A673 (cell line): ENCODE data around the gene SYTL3. TPM values are rescaled to one million over a fixed set of nuclear protein-coding genes. Genes with fewer than 3 reads are reported as not detected.

Experiments used
- BruUV-seq: library from RNA; stranded (reverse); fragments of 400-500 nt; replicated peaks from 2 replicates; lab custom pipeline; 2021; lab: Mats Ljungman, UMichigan
- CTCF ChIA-PET: fragments of 300-600 bp; sonication (Branson Sonifier 250); formaldehyde crosslinking; loops from one replicate; lab custom pipeline; 2022; ENCODE audit warnings: antibody characterized with exemption; lab: Charles Lee
- POLR2A ChIA-PET: fragments of 300-600 bp; sonication (Branson Sonifier 250); formaldehyde crosslinking; loops from one replicate; lab custom pipeline; 2022; ENCODE audit warnings: antibody characterized with exemption; ENCODE audit not compliant: low non-redundant PET; lab: Charles Lee
- DNase-seq: peaks from one replicate; pipeline ENCODE4 v3.0.0-alpha.2; 2015; ENCODE audit warnings: low spot score
- H3K27ac ChIP-seq: fragments of 200-600 bp; sonication (generic); 2 replicates; pipeline ENCODE4 v1.5.1; 2016; ENCODE audit warnings: mixed run types, low read depth, mild to moderate bottlenecking, mixed read lengths, antibody characterized with exemption, low read length; ENCODE audit not compliant: poor library complexity, severe bottlenecking
- H3K27me3 ChIP-seq: fragments of 200-600 bp; sonication (generic); replicated peaks from 2 replicates; pipeline ENCODE4 v1.6.1; 2017; ENCODE audit warnings: mixed run types, low read depth, mild to moderate bottlenecking, mixed read lengths, antibody characterized with exemption, low read length; ENCODE audit not compliant: insufficient read depth, poor library complexity
- H3K36me3 ChIP-seq: fragments of 200-600 bp; sonication (generic); 2 replicates; pipeline ENCODE4 v1.6.1; 2016; ENCODE audit warnings: mixed run types, mild to moderate bottlenecking, mixed read lengths, antibody characterized with exemption, low read length; ENCODE audit not compliant: insufficient read depth, poor library complexity, severe bottlenecking
- H3K4me1 ChIP-seq: fragments of 200-600 bp; sonication (generic); 2 replicates; pipeline ENCODE4 v1.6.1; 2017; ENCODE audit warnings: mixed run types, mild to moderate bottlenecking, mixed read lengths, antibody characterized with exemption, low read length; ENCODE audit not compliant: insufficient read depth, poor library complexity, severe bottlenecking
- H3K4me3 ChIP-seq: fragments of 200-600 bp; sonication (generic); 2 replicates; pipeline ENCODE4 v1.5.1; 2016; ENCODE audit warnings: low read depth, mixed run types, mild to moderate bottlenecking, mixed read lengths, low read length; ENCODE audit not compliant: poor library complexity, severe bottlenecking
- H3K9me3 ChIP-seq: fragments of 200-600 bp; sonication (generic); 2 replicates; pipeline ENCODE4 v1.6.1; 2016; ENCODE audit warnings: mixed run types, low read depth, mild to moderate bottlenecking, mixed read lengths, antibody characterized with exemption, low read length; ENCODE audit not compliant: poor library complexity, severe bottlenecking
- EZH2 ChIP-seq: fragments of 200-600 bp; sonication (generic); IDR thresholded peaks from 2 replicates; pipeline ENCODE4 v1.6.1; 2017; ENCODE audit warnings: borderline replicate concordance, low read depth, mild to moderate bottlenecking, mixed read lengths, antibody characterized with exemption, low read length; ENCODE audit not compliant: poor library complexity, severe bottlenecking
- intact Hi-C: fragments of 100-400 bp; cut with micrococcal nuclease; formaldehyde crosslinking; loops from one replicate; pipeline ENCODE4 v1.10.0; 2022; ENCODE audit not compliant: unreplicated experiment
- microRNA-seq: library from miRNA; unstranded; fragments of <30 nt; microRNA quantifications from one replicate; pipeline ENCODE4 v1.2.0, GENCODE V29; 2021
- total RNA-seq: library from RNA; stranded (reverse); gene quantifications from 2 replicates; pipeline ENCODE4 v1.2.3, GENCODE V29; 2021
- TF ChIP-seq, protein P1 (sequence below): fragments of 300-800, 200-600 bp; sonication (generic); conservative IDR thresholded peaks from 2 replicates; pipeline ENCODE4 v1.5.1; 2017; ENCODE audit warnings: low read depth, mild to moderate bottlenecking, antibody characterized with exemption, low read length, moderate library complexity, mixed read lengths

SYTL3 gene
- total RNA-seq, 1 experiment from 2014 or later, result 0.82 TPM

DNA sequence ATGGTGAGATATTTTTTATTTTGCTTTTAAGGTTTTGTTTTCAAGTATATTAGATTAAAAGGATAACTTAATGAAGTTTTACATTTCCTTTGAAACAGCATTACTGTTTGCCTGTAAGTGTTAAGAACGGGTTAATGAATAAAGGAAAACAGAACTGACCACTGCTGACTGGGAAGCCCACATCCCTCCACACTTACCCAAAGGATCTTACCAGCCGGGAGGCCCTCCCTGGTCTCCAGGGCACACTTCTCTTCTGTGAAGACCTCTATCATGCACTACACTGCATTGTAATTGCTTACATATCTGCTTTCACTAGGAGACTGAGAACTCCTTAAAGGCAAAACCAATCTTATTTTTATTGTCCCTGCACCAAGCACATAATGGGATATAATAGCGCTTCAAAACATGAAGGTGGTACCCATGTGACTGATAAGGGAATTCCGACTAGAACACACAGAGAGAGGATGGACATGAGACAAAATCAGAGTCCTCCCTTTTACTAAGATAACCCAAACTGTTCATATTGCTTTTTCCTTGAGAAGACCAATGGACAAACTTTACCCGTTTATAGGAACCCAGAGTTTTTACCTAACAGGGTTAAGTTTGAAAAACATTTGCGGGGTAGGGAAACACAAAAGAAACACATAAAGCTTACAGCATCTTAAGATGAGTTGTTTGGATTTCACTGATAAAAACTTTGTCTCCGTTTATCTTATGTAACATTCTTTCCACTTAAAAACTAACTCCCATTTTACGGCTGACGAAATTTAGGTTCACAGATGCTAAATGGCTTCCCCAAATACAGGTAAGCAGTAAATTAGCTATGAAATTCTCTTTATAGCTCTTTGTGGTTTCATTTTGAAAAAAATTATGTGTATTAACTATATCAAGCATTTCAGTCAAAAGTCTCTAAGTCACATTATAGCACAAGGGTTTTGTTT lies 160.6 kb downstream of the SYTL3 start:
- Histone ChIP-seq H3K27ac (no peak overlapping the region), H3K9me3 (no peaks in the 10 kb centered on the region), H3K36me3 (peaks cover 19% of the 10 kb centered on the region), H3K27me3 (no peaks in the 10 kb centered on the region), H3K4me3 (no peak overlapping the region), H3K4me1 (peaks cover 31% of the 10 kb centered on the region)
- TF ChIP-seq, protein P1, sequence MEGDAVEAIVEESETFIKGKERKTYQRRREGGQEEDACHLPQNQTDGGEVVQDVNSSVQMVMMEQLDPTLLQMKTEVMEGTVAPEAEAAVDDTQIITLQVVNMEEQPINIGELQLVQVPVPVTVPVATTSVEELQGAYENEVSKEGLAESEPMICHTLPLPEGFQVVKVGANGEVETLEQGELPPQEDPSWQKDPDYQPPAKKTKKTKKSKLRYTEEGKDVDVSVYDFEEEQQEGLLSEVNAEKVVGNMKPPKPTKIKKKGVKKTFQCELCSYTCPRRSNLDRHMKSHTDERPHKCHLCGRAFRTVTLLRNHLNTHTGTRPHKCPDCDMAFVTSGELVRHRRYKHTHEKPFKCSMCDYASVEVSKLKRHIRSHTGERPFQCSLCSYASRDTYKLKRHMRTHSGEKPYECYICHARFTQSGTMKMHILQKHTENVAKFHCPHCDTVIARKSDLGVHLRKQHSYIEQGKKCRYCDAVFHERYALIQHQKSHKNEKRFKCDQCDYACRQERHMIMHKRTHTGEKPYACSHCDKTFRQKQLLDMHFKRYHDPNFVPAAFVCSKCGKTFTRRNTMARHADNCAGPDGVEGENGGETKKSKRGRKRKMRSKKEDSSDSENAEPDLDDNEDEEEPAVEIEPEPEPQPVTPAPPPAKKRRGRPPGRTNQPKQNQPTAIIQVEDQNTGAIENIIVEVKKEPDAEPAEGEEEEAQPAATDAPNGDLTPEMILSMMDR, result no peak
- no peak for TF ChIP-seq EZH2
- POLR2A ChIA-PET, result no interaction called here
- intact Hi-C loops, result no loop called here
- CTCF ChIA-PET, result no interaction called here
- BruUV-seq, result no TSS peak
- DNase-seq, result no peak

DNA sequence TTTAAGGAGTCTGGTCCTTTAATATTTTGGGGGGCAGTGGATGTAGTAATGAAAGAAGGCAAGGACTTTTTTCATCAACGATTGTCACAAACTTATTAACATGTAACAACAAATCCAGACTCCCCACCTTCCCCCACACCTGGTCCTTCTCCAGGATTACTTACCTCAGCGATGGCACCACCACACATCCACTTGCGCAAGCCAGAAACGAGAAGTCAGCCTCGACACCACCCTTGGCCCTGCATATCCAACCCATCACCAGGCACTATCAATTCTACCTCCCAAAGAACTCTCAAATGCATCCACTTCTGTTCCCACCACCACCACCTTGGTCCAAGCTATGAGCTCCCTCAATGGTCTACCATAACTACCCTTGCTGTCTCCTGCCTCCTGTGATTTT lies 162.8 kb downstream of the SYTL3 start:
- no peaks in the 10 kb centered on the region for H3K9me3 ChIP-seq
- intact Hi-C loops, result no loop called here
- H3K4me3 ChIP-seq, result no peak overlapping the region
- CTCF ChIA-PET, result no interaction called here
- H3K36me3 ChIP-seq, result peaks cover 31% of the 10 kb centered on the region
- no peak for DNase-seq
- TF ChIP-seq, protein P1, result no peak
- no peak for TF ChIP-seq EZH2
- H3K27me3 ChIP-seq, result no peaks in the 10 kb centered on the region
- H3K27ac ChIP-seq, result no peak overlapping the region
- no TSS peak for BruUV-seq
- POLR2A ChIA-PET, result no interaction called here
- H3K4me1 ChIP-seq, result peaks cover 47% of the 10 kb centered on the region

DNA sequence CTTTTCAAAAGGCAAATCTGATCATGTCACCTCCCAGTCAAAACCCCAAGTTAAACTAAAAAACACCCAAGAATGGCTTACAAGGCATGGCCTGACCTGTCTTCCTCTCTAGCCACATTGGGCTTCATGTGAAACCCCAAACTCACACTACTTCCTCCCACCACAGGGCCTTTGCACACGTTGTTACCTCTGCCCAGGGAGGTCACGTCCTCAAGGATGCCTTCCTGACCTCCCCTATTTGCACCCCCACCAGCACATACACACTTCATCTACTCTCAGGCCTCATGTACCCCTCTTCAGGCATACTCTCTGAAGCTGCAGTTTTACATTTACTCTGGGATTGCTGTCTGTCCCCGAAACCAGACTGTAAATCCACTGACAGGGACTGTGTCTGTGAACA lies 163.2 kb downstream of the SYTL3 start:
- POLR2A ChIA-PET, result no interaction called here
- DNase-seq, result no peak
- no peak overlapping the region for H3K4me3 ChIP-seq
- no peaks in the 10 kb centered on the region for H3K9me3 ChIP-seq
- CTCF ChIA-PET, result no interaction called here
- intact Hi-C loops, result no loop called here
- H3K27ac ChIP-seq, result no peak overlapping the region
- no TSS peak for BruUV-seq
- peaks cover 47% of the 10 kb centered on the region for H3K4me1 ChIP-seq
- TF ChIP-seq, protein P1, result no peak
- TF ChIP-seq EZH2, result no peak
- H3K27me3 ChIP-seq, result no peaks in the 10 kb centered on the region
- H3K36me3 ChIP-seq, result peaks cover 31% of the 10 kb centered on the region

Small RNAs within 50 kb of the gene (microRNA-seq; reads per million reads assigned to microRNA genes)
- gene MIR3918 (3.0 reads per million, percentile 6 among the genes with 10 or more reads in this experiment), gene MIR7161 (not detected)

Other genes starting within 250 kb of the SYTL3 start
- gene TMEM181, start 90.0 kb upstream of the SYTL3 start, total RNA-seq, result 29.4 and 31.6 TPM in 2 replicates
- 137 and 138 TPM in 2 replicates for gene DYNLT1, start 5.3 kb upstream of the SYTL3 start, total RNA-seq
- 144 and 146 TPM in 2 replicates for gene EZR, start 169.3 kb downstream of the SYTL3 start, total RNA-seq